Activated CD8-positive, alpha-beta memory T cell treated with anti-CD3 and anti-CD28 coated beads, Interleukin-2, amount 50 U/mL, for 24 hours (primary cell): ENCODE measurements around the gene RAB14.

Source experiments
- DNase-seq: peaks from one replicate; pipeline ENCODE4 v3.0.0-alpha.2; 2020; ENCODE audit errors: extremely low read depth

RAB14 gene

GRCh38 chr9:121219530-121219929, 17.9 kb upstream of the RAB14 start:
- no peak for DNase-seq

- no peak for DNase-seq
Observed at GRCh38 chr9:121218357-121219027, 16.8 kb upstream of the RAB14 start.

- DNase-seq: no peak
Observed at GRCh38 chr9:121217609-121218292, 16.1 kb upstream of the RAB14 start.

GRCh38 chr9:121216271-121216805, 14.7 kb upstream of the RAB14 start:
- DNase-seq: no peak

- no peak for DNase-seq
Observed at GRCh38 chr9:121214005-121214404, 12.3 kb upstream of the RAB14 start.

- peak; percentile 37 for DNase-seq
Observed at GRCh38 chr9:121213136-121213806, 11.6 kb upstream of the RAB14 start.

GRCh38 chr9:121210536-121210935, 8.9 kb upstream of the RAB14 start:
- no peak for DNase-seq

GRCh38 chr9:121207371-121207940, 5.8 kb upstream of the RAB14 start:
- DNase-seq: no peak

- no peak for DNase-seq
Observed at GRCh38 chr9:121206516-121207370, 5.1 kb upstream of the RAB14 start.

GRCh38 chr9:121204611-121205010, 2.9 kb upstream of the RAB14 start:
- no peak for DNase-seq

GRCh38 chr9:121204121-121204520, 2.5 kb upstream of the RAB14 start:
- no peak for DNase-seq

- no peak for DNase-seq
Observed at GRCh38 chr9:121201045-121201737, 478 bp downstream of the RAB14 start.

- DNase-seq: no peak
Observed at GRCh38 chr9:121200356-121200755, 1.3 kb downstream of the RAB14 start.

GRCh38 chr9:121199921-121200320, 1.7 kb downstream of the RAB14 start:
- no peak for DNase-seq

- DNase-seq: no peak
Observed at GRCh38 chr9:121198512-121199042, 3.1 kb downstream of the RAB14 start.

GRCh38 chr9:121197132-121197531, 4.5 kb downstream of the RAB14 start:
- no peak for DNase-seq

- no peak for DNase-seq
Observed at GRCh38 chr9:121196389-121196788, 5.3 kb downstream of the RAB14 start.

- DNase-seq: no peak
Observed at GRCh38 chr9:121194730-121195129, 6.9 kb downstream of the RAB14 start.

- DNase-seq: no peak
Observed at GRCh38 chr9:121192959-121193640, 8.6 kb downstream of the RAB14 start.

GRCh38 chr9:121192518-121192917, 9.2 kb downstream of the RAB14 start:
- DNase-seq: no peak
